Measurements from ENCODE around the gene ICAM2.
"Not testable (repeated sequence)": the region's sequence is repeated elsewhere in the genome, so short reads cannot be mapped to it uniquely, and the experiment has no call there.

ICAM2 gene

GRCh38 chr17:64008830-64009229, 11.6 kb downstream of the ICAM2 start:
- DNase-seq, result no peak

GRCh38 chr17:64008346-64008745, 12.1 kb downstream of the ICAM2 start:
- DNase-seq, result no peak

- DNase-seq, result no peak
Observed at GRCh38 chr17:64007838-64008282, 12.6 kb downstream of the ICAM2 start.

- not testable (repeated sequence) for DNase-seq
Observed at GRCh38 chr17:64007089-64007837, 13.2 kb downstream of the ICAM2 start.

GRCh38 chr17:64006361-64007088, 13.9 kb downstream of the ICAM2 start:
- no peak for DNase-seq

GRCh38 chr17:64005734-64006167, 14.7 kb downstream of the ICAM2 start:
- no peak for DNase-seq

- no peak for DNase-seq
Observed at GRCh38 chr17:64004903-64005733, 15.3 kb downstream of the ICAM2 start.

- no peak for DNase-seq
Observed at GRCh38 chr17:64004218-64004770, 16.1 kb downstream of the ICAM2 start.

- DNase-seq, result no peak
Observed at GRCh38 chr17:64003526-64004121, 16.8 kb downstream of the ICAM2 start.

GRCh38 chr17:64002658-64003525, 17.5 kb downstream of the ICAM2 start:
- no peak for DNase-seq

- no peak for DNase-seq
Observed at GRCh38 chr17:64001763-64002529, 18.5 kb downstream of the ICAM2 start.

GRCh38 chr17:64001091-64001579, 19.3 kb downstream of the ICAM2 start:
- no peak for DNase-seq

- no peak for DNase-seq
Observed at GRCh38 chr17:63999680-64000531, 20.5 kb downstream of the ICAM2 start.

- no peak for DNase-seq
Observed at GRCh38 chr17:63998721-63999679, 21.4 kb downstream of the ICAM2 start.

- peak; percentile 30 for DNase-seq
Observed at GRCh38 chr17:63998050-63998720, 22.2 kb downstream of the ICAM2 start, which contains the start of gene PRR29. PRR29 (plus strand) TSS chr17:63998351; CDS start chr17:63998365, 14 bp downstream.

GRCh38 chr17:63997341-63998048, 22.9 kb downstream of the ICAM2 start:
- DNase-seq, result no peak
